H9 (cell line): ENCODE measurements around the gene GGT6. TPM values are rescaled to one million over a fixed set of nuclear protein-coding genes. Genes with fewer than 3 reads are reported as not detected.

ENCODE experiments used
- DNase-seq: peaks from one replicate; pipeline ENCODE4 v3.0.0-alpha.2; 2017
- H2AFZ ChIP-seq: one replicate; pipeline ENCODE4 v1.6.1; 2013; ENCODE audit warnings: mild to moderate bottlenecking, low read length, control low read depth, moderate library complexity
- H2AK5ac ChIP-seq: 2 replicates; pipeline ENCODE4 v1.6.1; 2013; ENCODE audit warnings: low read length, control low read depth, mixed read lengths; ENCODE audit not compliant: insufficient read length
- H2BK120ac ChIP-seq: one replicate; pipeline ENCODE4 v1.6.1; 2013; ENCODE audit warnings: low read depth, mild to moderate bottlenecking, low read length, control low read depth, inconsistent platforms; ENCODE audit not compliant: poor library complexity, severe bottlenecking
- H2BK12ac ChIP-seq: 2 replicates; pipeline ENCODE4 v1.6.1; 2013; ENCODE audit warnings: low read length, control low read depth, mixed read lengths, low read depth; ENCODE audit not compliant: insufficient read length
- H2BK15ac ChIP-seq: 2 replicates; pipeline ENCODE4 v1.6.1; 2013; ENCODE audit warnings: low read depth, low read length, control low read depth
- H2BK20ac ChIP-seq: one replicate; pipeline ENCODE4 v1.6.1; 2013; ENCODE audit warnings: low read depth, mild to moderate bottlenecking, low read length, control low read depth, inconsistent platforms; ENCODE audit not compliant: poor library complexity, severe bottlenecking
- H2BK5ac ChIP-seq: 2 replicates; pipeline ENCODE4 v1.6.1; 2013; ENCODE audit warnings: low read length, control low read depth, mixed read lengths; ENCODE audit not compliant: insufficient read length
- H3K14ac ChIP-seq: 2 replicates; pipeline ENCODE4 v1.6.1; 2013; ENCODE audit warnings: low read length, control low read depth; ENCODE audit not compliant: insufficient read depth
- H3K18ac ChIP-seq: 2 replicates; pipeline ENCODE4 v1.6.1; 2013; ENCODE audit warnings: low read depth, mild to moderate bottlenecking, mixed read lengths, low read length, control low read depth; ENCODE audit not compliant: insufficient read length
- H3K23ac ChIP-seq: 2 replicates; pipeline ENCODE4 v1.6.1; 2013; ENCODE audit warnings: low read length, control low read depth, mixed read lengths, low read depth; ENCODE audit not compliant: insufficient read length
- H3K23me2 ChIP-seq: 2 replicates; pipeline ENCODE4 v1.6.1; 2013; ENCODE audit warnings: low read depth, mild to moderate bottlenecking, mixed read lengths, low read length, control low read depth; ENCODE audit not compliant: insufficient read length, poor library complexity, severe bottlenecking
- H3K27ac ChIP-seq: 2 replicates; pipeline ENCODE4 v1.5.1; 2013; ENCODE audit warnings: low read length, control low read depth, mixed read lengths, low read depth; ENCODE audit not compliant: insufficient read length
- H3K27me3 ChIP-seq: 2 replicates; pipeline ENCODE4 v1.6.1; 2013; ENCODE audit warnings: low read length, control low read depth, inconsistent platforms; ENCODE audit not compliant: insufficient read depth
- H3K4ac ChIP-seq: 2 replicates; pipeline ENCODE4 v1.6.1; 2013; ENCODE audit warnings: low read depth, mild to moderate bottlenecking, control low read depth, inconsistent platforms, low read length, moderate library complexity
- H3K4me1 ChIP-seq: 2 replicates; pipeline ENCODE4 v1.6.1; 2013; ENCODE audit warnings: low read length, control low read depth, inconsistent platforms; ENCODE audit not compliant: insufficient read depth
- H3K4me2 ChIP-seq: 2 replicates; pipeline ENCODE4 v1.6.1; 2013; ENCODE audit warnings: low read length, control low read depth, mixed read lengths; ENCODE audit not compliant: insufficient read length, insufficient read depth
- H3K56ac ChIP-seq: 2 replicates; pipeline ENCODE4 v1.6.1; 2013; ENCODE audit warnings: low read depth, mild to moderate bottlenecking, mixed read lengths, low read length, control low read depth; ENCODE audit not compliant: insufficient read length
- H3K79me1 ChIP-seq: 2 replicates; pipeline ENCODE4 v1.6.1; 2013; ENCODE audit warnings: low read depth, mild to moderate bottlenecking, moderate library complexity, low read length, control low read depth, inconsistent platforms; ENCODE audit not compliant: insufficient read depth, poor library complexity, severe bottlenecking
- H3K79me2 ChIP-seq: 2 replicates; pipeline ENCODE4 v1.6.1; 2013; ENCODE audit warnings: low read length, control low read depth, inconsistent platforms; ENCODE audit not compliant: insufficient read depth
- H3K9ac ChIP-seq: 2 replicates; pipeline ENCODE4 v1.6.1; 2013; ENCODE audit warnings: low read length, control low read depth, mixed read lengths; ENCODE audit not compliant: insufficient read length; ENCODE audit errors: extremely low read depth
- H3K9me3 ChIP-seq: one replicate; pipeline ENCODE4 v1.6.1; 2013; ENCODE audit warnings: low read depth, low read length, inconsistent platforms; ENCODE audit not compliant: control insufficient read depth
- H3T11ph ChIP-seq: one replicate; pipeline ENCODE4 v1.6.1; 2013; ENCODE audit warnings: mild to moderate bottlenecking, low read length, control low read depth, inconsistent platforms
- H4K20me1 ChIP-seq: one replicate; pipeline ENCODE4 v1.6.1; 2013; ENCODE audit not compliant: control insufficient read depth, insufficient read length, insufficient read depth
- H4K5ac ChIP-seq: 2 replicates; pipeline ENCODE4 v1.6.1; 2013; ENCODE audit warnings: low read depth, mild to moderate bottlenecking, mixed read lengths, low read length, control low read depth; ENCODE audit not compliant: insufficient read length
- H4K8ac ChIP-seq: replicated peaks from 2 replicates; pipeline ENCODE4 v1.6.1; 2013; ENCODE audit warnings: low read length, control low read depth, mixed read lengths, low read depth; ENCODE audit not compliant: insufficient read length
- H4K91ac ChIP-seq: 2 replicates; pipeline ENCODE4 v1.6.1; 2013; ENCODE audit warnings: low read depth, mild to moderate bottlenecking, moderate library complexity, mixed read lengths, low read length, control low read depth; ENCODE audit not compliant: insufficient read length
- H3K27ac Mint-ChIP-seq, 3 experiments: 2 replicates in 2 of 3; 3 replicates in 1 of 3; pipeline ENCODE4 v1.8.0; 2020 to 2021; ENCODE audit warnings: mixed read lengths in 3 of 3, mild to moderate bottlenecking in 1 of 3, moderate library complexity in 1 of 3
- H3K27me3 Mint-ChIP-seq: 2 replicates; pipeline ENCODE4 v1.8.0; 2021; ENCODE audit warnings: low read depth, mild to moderate bottlenecking, moderate library complexity, mixed read lengths
- H3K36me3 Mint-ChIP-seq, 3 experiments: 2 replicates in 2 of 3; 3 replicates in 1 of 3; pipeline ENCODE4 v1.8.0; 2020 to 2021; ENCODE audit warnings: low read depth in 3 of 3, mixed read lengths in 3 of 3; ENCODE audit not compliant: insufficient read depth in 1 of 3
- H3K4me1 Mint-ChIP-seq, 2 experiments: 2 replicates each; pipeline ENCODE4 v1.8.0; 2020; ENCODE audit warnings: mixed read lengths in 2 of 2
- H3K4me3 Mint-ChIP-seq, 2 experiments: 2 replicates in 1 of 2; 3 replicates in 1 of 2; pipeline ENCODE4 v1.8.0; 2020 to 2021; ENCODE audit warnings: mild to moderate bottlenecking in 2 of 2, mixed read lengths in 2 of 2, moderate library complexity in 1 of 2
- H3K9me3 Mint-ChIP-seq, 2 experiments: 2 replicates in 1 of 2; 3 replicates in 1 of 2; pipeline ENCODE4 v1.8.0; 2020; ENCODE audit warnings: mild to moderate bottlenecking in 2 of 2, mixed read lengths in 2 of 2, moderate library complexity in 1 of 2
- CTCF ChIP-seq: fragments of 200-600 bp; sonication (generic); conservative IDR thresholded peaks from 3 replicates; pipeline ENCODE4 v1.8.0; 2021; ENCODE audit warnings: antibody characterized with exemption, mild to moderate bottlenecking
- WGBS: extraction: QIAGEN DNeasy Blood & Tissue Kit; methylation state at CpG from one replicate; pipeline ENCODE4 v1.1.7; 2013; ENCODE audit warnings: missing lambda C conversion rate, low lambda C conversion rate, mixed read lengths; ENCODE audit not compliant: insufficient read length; ENCODE audit errors: extremely low coverage; 5-methylcytosine and 5-hydroxymethylcytosine counted together
- total RNA-seq: library from RNA; stranded (reverse); gene quantifications from 2 replicates; pipeline ENCODE4 v1.2.1, GENCODE V29; 2021

GGT6 gene
- total RNA-seq, 1 experiment from 2014 or later: 0.17 TPM

GRCh38 chr17:4544951-4545216, 15.5 kb downstream of the GGT6 start:
- WGBS: no CpG with 5 or more reads among the region's 18 CpGs

More at GRCh38 chr17:4544951-4545216, 15.5 kb downstream of the GGT6 start:
- no peak overlapping the region for H2BK120ac ChIP-seq
- Mint-ChIP-seq H3K27me3 (no peaks in the 10 kb centered on the region), H3K4me1 (peaks cover 0 to 2% of the 10 kb centered on the region in 2 experiments; a peak in 1 of 4 replicates), H3K9me3 (no peaks in the 10 kb centered on the region), H3K27ac (no peak overlapping the region), H3K4me3 (no peak overlapping the region), H3K36me3 (peaks cover 34 to 82% (median 68%) of the 10 kb centered on the region in 3 experiments)
- H3K9ac ChIP-seq: no peak overlapping the region
- no peaks in the 10 kb centered on the region for H3K79me2 ChIP-seq
- H2AK5ac ChIP-seq: no peak overlapping the region
- H3K56ac ChIP-seq: no peak overlapping the region
- H3K4ac ChIP-seq: no peak overlapping the region
- no peaks in the 10 kb centered on the region for H3K4me1 ChIP-seq
- no peak overlapping the region for H4K8ac ChIP-seq
- H2BK15ac ChIP-seq: no peak overlapping the region
- H3K4me2 ChIP-seq: no peak overlapping the region
- no peak overlapping the region for H3K27ac ChIP-seq
- H4K91ac ChIP-seq: no peak overlapping the region
- no peak overlapping the region for H2BK20ac ChIP-seq
- no peak overlapping the region for H2BK5ac ChIP-seq
- no peak overlapping the region for H2BK12ac ChIP-seq
- H3K23ac ChIP-seq: no peak overlapping the region
- TF ChIP-seq CTCF: no peak
- H3K18ac ChIP-seq: no peak overlapping the region
- H4K5ac ChIP-seq: no peak overlapping the region
- no peak overlapping the region for H3K14ac ChIP-seq
- peaks cover 3% of the 10 kb centered on the region for H4K20me1 ChIP-seq
- no peaks in the 10 kb centered on the region for H3K23me2 ChIP-seq
- H3K79me1 ChIP-seq: no peaks in the 10 kb centered on the region
- no peaks in the 10 kb centered on the region for H3K27me3 ChIP-seq
- H3K9me3 ChIP-seq: no peaks in the 10 kb centered on the region
- no peak for DNase-seq
- no peak overlapping the region for H3T11ph ChIP-seq
- H2AFZ ChIP-seq: no peak overlapping the region
